Stomach (tissue), 9 donors: ENCODE results near the gene MTFR2. TPM values are rescaled to one million over a fixed set of nuclear protein-coding genes. Genes with fewer than 3 reads are reported as not detected.

Experiments used
- DNase-seq, 2 donors: peaks; one replicate each; pipeline versions ENCODE4 v3.0.0 to v3.0.0-alpha.2; 2013 to 2019
- H3K27ac ChIP-seq, 5 donors: fragments of 200-600 bp in 4 of 5; sonication (generic) in 4 of 5; one replicate each; pipeline ENCODE4 v1.5.1; 2013 to 2019; ENCODE audit warnings: mild to moderate bottlenecking in 1 of 5, moderate library complexity in 1 of 5
- H3K27me3 ChIP-seq, 3 donors: fragments of 200-600 bp; sonication (generic); one replicate each; pipeline ENCODE4 v1.5.1; 2017 to 2019; ENCODE audit warnings: mixed run types in 1 of 3
- H3K36me3 ChIP-seq, 4 donors: fragments of 200-600 bp; sonication (generic); 1 replicate in 3 of 4; 2 replicates in 1 of 4; pipeline ENCODE4 v1.5.1; 2016 to 2019
- H3K4me1 ChIP-seq, 4 donors: fragments of 200-600 bp; sonication (generic); one replicate each; pipeline ENCODE4 v1.5.1; 2016 to 2019
- H3K4me3 ChIP-seq, 4 donors: fragments of 200-600 bp; sonication (generic) in 3 of 4; one replicate each; pipeline ENCODE4 v1.5.1; 2016 to 2019; ENCODE audit warnings: mild to moderate bottlenecking in 1 of 4
- H3K9me3 ChIP-seq, 4 donors: fragments of 200-600 bp; sonication (generic); one replicate each; pipeline ENCODE4 v1.5.1; 2016 to 2019
- CTCF ChIP-seq, 7 experiments: fragments of 450-650 bp in 4 of 7; fragments of 200-600 bp in 3 of 7; sonication (generic) in 3 of 7; IDR thresholded peaks; one replicate each; pipeline ENCODE4 v1.5.1; 2016 to 2019; ENCODE audit warnings: antibody characterized with exemption in 7 of 7, control low read depth in 2 of 7, mild to moderate bottlenecking in 1 of 7
- EP300 ChIP-seq: sonication (generic); formaldehyde crosslinking; IDR thresholded peaks from one replicate; pipeline ENCODE4 v1.6.1; 2017; ENCODE audit warnings: antibody characterized with exemption
- POLR2A ChIP-seq, 4 donors: fragments of 450-650 bp; IDR thresholded peaks; one replicate each; pipeline ENCODE4 v1.6.1; 2016; ENCODE audit warnings: antibody characterized with exemption in 4 of 4, control low read depth in 2 of 4, mild to moderate bottlenecking in 1 of 4, moderate library complexity in 1 of 4
- POLR2AphosphoS5 ChIP-seq, 3 donors: sonication (generic); formaldehyde crosslinking; IDR thresholded peaks; one replicate each; pipeline ENCODE4 v1.6.1; 2016; ENCODE audit warnings: antibody characterized with exemption in 3 of 3
- WGBS, 5 donors: extraction: QIAGEN DNeasy Blood & Tissue Kit in 3 of 5; methylation state at CpG; one replicate each; pipeline versions ENCODE4 v1.1.5 to v1.1.7; 2013 to 2018; 5-methylcytosine and 5-hydroxymethylcytosine counted together
- intact Hi-C: fragments of 100-400 bp; cut with DNase I; formaldehyde crosslinking; loops from one replicate; pipeline ENCODE4 v1.15.1; 2023; ENCODE audit warnings: low total_unique reads
- polyA plus RNA-seq, 3 donors: library from polyadenylated mRNA; stranded (reverse); fragments of 200-250 nt; gene quantifications; one replicate each; pipeline ENCODE4 v1.2.3, GENCODE V29; 2013
- total RNA-seq, 5 donors: library from RNA; depleted of rRNA; stranded (reverse); fragments of >200 nt; gene quantifications; one replicate each; pipeline versions ENCODE4 v1.1.0 to v1.2.3, GENCODE V29; 2014 to 2016
- donor health status: healthy with polysubstance abuse.
- donor health status: Bipolar disorder and iron deficiency.
- donor health status: healthy.

The MTFR2 gene
- total and polyA plus RNA-seq, 8 donors, result 1.8 to 4.0 (median 2.0) TPM; not detected in 3

DNA sequence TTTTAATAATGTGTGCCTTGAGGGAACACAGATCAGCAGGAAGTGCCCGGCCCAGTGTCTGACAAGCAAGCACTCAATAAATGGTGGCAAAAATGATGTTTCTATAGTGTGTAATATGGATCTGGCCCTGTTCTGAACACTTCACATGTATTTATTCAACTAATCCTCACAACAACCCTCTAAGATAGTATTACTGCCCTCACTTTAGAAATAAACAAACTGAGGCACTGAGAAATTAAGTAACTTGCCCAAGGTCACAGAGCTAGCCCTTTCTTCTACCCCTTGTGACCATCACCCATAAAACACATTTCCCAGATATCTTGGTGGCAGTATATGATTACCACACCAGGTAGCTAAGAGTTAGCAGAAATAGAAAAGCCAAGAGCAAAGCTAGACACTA is 12.8 kb upstream of the MTFR2 start:
- H3K4me3 ChIP-seq, result no peak overlapping the region
- no peaks in the 10 kb centered on the region for H3K9me3 ChIP-seq
- intact Hi-C loops, result no loop called here
- TF ChIP-seq POLR2A (IDR thresholded peaks at IDR 0.05) (no peak), POLR2AphosphoS5 (IDR thresholded peaks at IDR 0.05) (no peak), CTCF (IDR thresholded peaks at IDR 0.05) (no peak), EP300 (no peak)
- peaks cover 42 to 100% (median 99%) of the 10 kb centered on the region in 4 donors for H3K36me3 ChIP-seq
- WGBS, 5 donors, result 56 to 82% (median 67%) methylated on average over 1 of the region's 1 CpG
- H3K27me3 ChIP-seq, result no peaks in the 10 kb centered on the region
- H3K27ac ChIP-seq, result no peak overlapping the region
- peaks cover 0 to 11% (median 2%) of the 10 kb centered on the region in 4 donors for H3K4me1 ChIP-seq
- no peak for DNase-seq

GRCh38 chr6:136254851-136255466 is 4.8 kb upstream of the MTFR2 start:
- Histone ChIP-seq H3K36me3 (peaks cover 20 to 44% (median 42%) of the 10 kb centered on the region in 4 donors), H3K4me1 (peaks cover 0 to 24% (median 14%) of the 10 kb centered on the region in 4 donors), H3K27me3 (no peaks in the 10 kb centered on the region), H3K4me3 (no peak overlapping the region), H3K9me3 (no peaks in the 10 kb centered on the region), H3K27ac (no peak overlapping the region)
- TF ChIP-seq CTCF (IDR thresholded peaks at IDR 0.05) (no peak), POLR2A (IDR thresholded peaks at IDR 0.05) (no peak), EP300 (no peak), POLR2AphosphoS5 (IDR thresholded peaks at IDR 0.05) (no peak)
- intact Hi-C loops, result no loop called here
- DNase-seq, result no peak

DNA sequence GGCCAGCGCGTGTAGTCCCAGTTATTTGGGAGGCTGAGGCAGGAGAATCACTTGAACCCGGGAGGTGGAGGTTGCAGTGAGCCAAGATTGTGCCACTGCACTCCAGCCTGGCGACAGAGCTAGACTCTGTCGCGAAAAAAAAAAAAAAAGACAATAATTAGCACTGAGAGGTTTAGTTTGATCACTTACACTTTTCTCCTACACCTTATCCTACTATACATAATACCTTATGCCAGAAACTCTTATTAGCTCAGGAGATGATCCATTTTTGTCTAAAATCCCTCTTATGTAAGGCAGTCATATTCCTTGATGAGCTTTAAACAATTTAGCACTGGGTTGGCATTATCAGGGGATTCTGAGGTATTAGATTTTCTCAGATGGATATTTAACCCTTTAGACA is 3.6 kb upstream of the MTFR2 start:
- TF ChIP-seq EP300 (no peak), POLR2A (IDR thresholded peaks at IDR 0.05) (no peak), CTCF (IDR thresholded peaks at IDR 0.05) (no peak), POLR2AphosphoS5 (IDR thresholded peaks at IDR 0.05) (no peak)
- H3K27ac ChIP-seq, result no peak overlapping the region
- intact Hi-C loops, result no loop called here
- no peak for DNase-seq
- 76 to 87% (median 82%) methylated on average over 6 of the region's 6 CpGs for WGBS, 5 donors
- no peaks in the 10 kb centered on the region for H3K9me3 ChIP-seq
- H3K4me1 ChIP-seq, result peaks cover 6 to 34% (median 22%) of the 10 kb centered on the region in 4 donors
- H3K27me3 ChIP-seq, result no peaks in the 10 kb centered on the region
- peaks cover 11 to 32% (median 29%) of the 10 kb centered on the region in 4 donors for H3K36me3 ChIP-seq
- no peak overlapping the region for H3K4me3 ChIP-seq

DNA sequence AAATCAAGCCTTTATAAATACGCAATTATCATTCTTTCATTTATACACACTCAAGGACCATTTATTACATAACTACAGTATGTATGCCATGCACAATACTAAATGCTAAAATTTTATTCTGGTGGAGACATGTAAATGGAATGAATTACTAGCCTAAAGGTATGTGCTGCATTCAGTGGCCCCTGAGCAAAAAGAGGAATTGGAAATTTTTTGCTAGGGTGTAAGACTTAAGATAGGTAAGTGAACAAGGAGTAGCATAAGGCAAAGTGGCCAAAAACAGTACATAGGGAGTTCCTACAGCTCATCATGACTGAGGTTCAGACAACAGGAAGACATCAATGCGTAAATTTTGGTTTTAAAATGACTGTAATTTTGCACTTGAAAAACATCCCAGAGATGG is 2.3 kb upstream of the MTFR2 start:
- Histone ChIP-seq H3K27me3 (no peaks in the 10 kb centered on the region), H3K27ac (no peak overlapping the region), H3K9me3 (no peaks in the 10 kb centered on the region), H3K4me1 (peaks cover 6 to 34% (median 22%) of the 10 kb centered on the region in 4 donors), H3K4me3 (no peak overlapping the region), H3K36me3 (peaks cover 0 to 19% (median 16%) of the 10 kb centered on the region in 4 donors)
- no peak for DNase-seq
- 57 to 77% (median 64%) methylated on average over 2 of the region's 2 CpGs for WGBS, 5 donors
- intact Hi-C loops, result no loop called here
- TF ChIP-seq POLR2AphosphoS5 (IDR thresholded peaks at IDR 0.05) (no peak), EP300 (no peak), CTCF (IDR thresholded peaks at IDR 0.05) (no peak), POLR2A (IDR thresholded peaks at IDR 0.05) (no peak)
